ENCODE data around the gene ADGRG4.

ADGRG4 gene

GRCh38 chrX:136303041-136303440 lies 2.3 kb downstream of the ADGRG4 start:
- DNase-seq (ENCODE audit: low read depth) = no peak
- TF ChIP-seq CTCF (IDR thresholded peaks at IDR 0.05; ENCODE audit: insufficient read depth, low read depth, low read length, missing control alignments) = no peak
- no peak overlapping the region for H3K4me3 ChIP-seq (ENCODE audit: low read length)

- DNase-seq (ENCODE audit: low read depth) = no peak
- TF ChIP-seq CTCF (IDR thresholded peaks at IDR 0.05; ENCODE audit: insufficient read depth, low read depth, low read length, missing control alignments) = no peak
- no peak overlapping the region for H3K4me3 ChIP-seq (ENCODE audit: low read length)
These were observed 3.7 kb downstream of the ADGRG4 start for GRCh38 chrX:136304493-136304892.

GRCh38 chrX:136306182-136306581 lies 5.4 kb downstream of the ADGRG4 start:
- H3K4me3 ChIP-seq (ENCODE audit: low read length) = no peak overlapping the region
- DNase-seq (ENCODE audit: low read depth) = no peak
- no peak for TF ChIP-seq CTCF (IDR thresholded peaks at IDR 0.05; ENCODE audit: insufficient read depth, low read depth, low read length, missing control alignments)

GRCh38 chrX:136307471-136307870 lies 6.7 kb downstream of the ADGRG4 start:
- no peak for TF ChIP-seq CTCF (IDR thresholded peaks at IDR 0.05; ENCODE audit: insufficient read depth, low read depth, low read length, missing control alignments)

GRCh38 chrX:136310411-136310810 lies 9.6 kb downstream of the ADGRG4 start:
- TF ChIP-seq CTCF (IDR thresholded peaks at IDR 0.05; ENCODE audit: insufficient read depth, low read depth, low read length, missing control alignments) = no peak
- DNase-seq (ENCODE audit: low read depth) = peak; percentile 49
- H3K4me3 ChIP-seq (ENCODE audit: low read length) = no peak overlapping the region

More at GRCh38 chrX:136307471-136307870, 6.7 kb downstream of the ADGRG4 start:
- H3K4me3 ChIP-seq (ENCODE audit: low read length) = no peak overlapping the region
- no peak for DNase-seq (ENCODE audit: low read depth)

- TF ChIP-seq CTCF (IDR thresholded peaks at IDR 0.05; ENCODE audit: insufficient read depth, low read depth, low read length, missing control alignments) = no peak
- DNase-seq (ENCODE audit: low read depth) = no peak
- H3K4me3 ChIP-seq (ENCODE audit: low read length) = no peak overlapping the region
These were observed 17.4 kb downstream of the ADGRG4 start for GRCh38 chrX:136318156-136318555.

GRCh38 chrX:136318895-136319597 lies 18.3 kb downstream of the ADGRG4 start:
- DNase-seq (ENCODE audit: low read depth) = no peak
- TF ChIP-seq CTCF (IDR thresholded peaks at IDR 0.05; ENCODE audit: insufficient read depth, low read depth, low read length, missing control alignments) = no peak
- no peak overlapping the region for H3K4me3 ChIP-seq (ENCODE audit: low read length)
